ENCODE data around the gene ARHGAP6.

The ARHGAP6 gene

DNA sequence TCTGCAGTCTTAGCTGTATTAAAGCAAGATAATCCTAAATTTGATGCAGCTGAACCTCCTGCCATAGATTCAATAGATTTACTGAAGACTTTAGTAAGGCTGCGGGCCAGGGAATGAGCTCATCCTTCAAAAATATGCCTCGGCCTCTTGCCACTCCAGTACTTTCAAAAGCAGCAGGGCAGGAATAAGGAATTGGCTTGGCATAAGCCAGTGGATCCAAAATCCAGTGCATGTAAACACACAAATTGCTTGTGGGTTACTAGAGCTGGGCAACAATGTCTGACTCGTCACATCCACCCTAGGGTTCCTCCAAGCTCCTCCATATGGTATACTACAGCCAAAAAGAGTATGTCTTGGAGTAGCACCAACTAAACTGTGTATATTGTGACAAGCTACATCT lies 207.6 kb downstream of the ARHGAP6 start:
- no peak for DNase-seq

- DNase-seq, result no peak
Measured at GRCh38 chrX:11451151-11451550, 214.6 kb downstream of the ARHGAP6 start.

GRCh38 chrX:11450354-11450753 lies 215.4 kb downstream of the ARHGAP6 start:
- no peak for DNase-seq

- no peak for DNase-seq
Measured at GRCh38 chrX:11449613-11450012, 216.1 kb downstream of the ARHGAP6 start.

DNA sequence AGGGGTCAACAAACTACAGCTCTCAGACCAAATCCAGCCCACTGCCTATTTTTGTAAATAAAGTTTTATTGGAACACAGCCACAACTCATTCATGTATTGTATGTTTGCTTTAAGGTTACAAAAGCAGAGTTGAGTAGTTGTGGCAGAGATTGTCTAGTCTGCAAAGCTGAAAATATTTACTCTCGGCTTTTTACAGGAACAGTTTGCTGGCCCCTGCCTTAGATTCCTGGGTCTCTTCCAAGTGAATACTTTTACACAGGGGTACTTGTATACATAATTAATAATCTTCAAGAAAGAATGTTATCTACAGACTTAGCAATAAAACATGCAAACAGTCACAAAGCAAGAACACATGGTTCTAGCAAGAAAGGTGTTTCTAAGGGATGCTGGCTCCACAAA lies 218.3 kb downstream of the ARHGAP6 start:
- no peak for DNase-seq

DNA sequence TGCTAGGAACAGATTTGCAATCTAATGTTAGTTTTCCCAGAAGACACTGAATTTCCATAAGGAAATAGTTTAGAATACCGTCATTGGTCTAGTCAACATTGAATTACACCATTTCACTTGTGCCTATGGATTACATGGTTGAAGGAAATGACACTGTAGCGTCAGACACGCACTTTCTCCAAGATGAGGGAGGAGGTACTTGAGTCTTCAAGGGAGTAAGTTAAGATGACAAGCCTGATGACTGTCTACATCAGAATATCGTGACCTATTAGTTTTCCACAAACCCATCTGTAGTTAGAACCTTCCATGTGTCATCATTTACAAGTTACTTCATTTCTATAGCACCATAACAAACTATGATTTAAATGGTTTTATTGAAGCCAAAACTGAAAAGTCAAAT lies 218.8 kb downstream of the ARHGAP6 start:
- no peak for DNase-seq

DNA sequence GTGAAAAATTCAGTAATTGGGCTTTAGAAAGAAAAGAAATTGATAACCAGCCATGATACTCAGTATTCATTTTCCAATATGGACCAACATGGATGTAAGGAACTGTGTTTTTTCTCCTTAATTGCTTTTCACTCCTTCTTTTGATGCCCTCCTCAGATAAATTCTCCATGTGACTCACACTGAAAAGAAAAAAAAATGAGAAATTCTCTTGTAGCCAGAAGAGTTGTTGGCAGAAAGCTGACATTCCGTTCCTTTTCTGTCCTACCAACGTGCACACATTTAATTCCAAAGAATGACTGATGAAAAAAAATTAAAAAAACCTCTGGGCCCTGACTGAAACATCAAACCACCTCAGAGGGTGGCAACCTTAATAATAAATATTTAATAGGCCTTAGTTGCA lies 219.4 kb downstream of the ARHGAP6 start:
- DNase-seq, result no peak

- DNase-seq, result no peak
Measured at GRCh38 chrX:11445540-11445939, 220.2 kb downstream of the ARHGAP6 start.

DNA sequence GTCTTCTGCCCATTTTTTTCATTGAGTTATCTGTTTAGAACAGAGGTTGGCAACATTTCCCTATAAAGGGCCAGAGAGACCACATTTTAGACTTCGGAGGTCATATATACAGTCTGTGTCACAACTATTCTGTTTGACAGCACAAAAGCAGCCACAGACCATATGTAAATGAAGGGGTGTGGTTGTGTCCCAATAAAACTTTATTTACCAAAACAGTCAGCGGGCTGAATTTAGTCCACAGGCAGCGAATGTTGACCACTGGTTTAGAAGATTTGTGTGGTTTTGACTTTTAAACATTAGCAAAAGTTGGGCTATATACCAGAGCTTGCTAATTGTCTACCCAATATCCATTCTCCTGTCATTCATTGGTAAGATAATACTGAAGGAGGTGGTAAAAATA lies 221.7 kb downstream of the ARHGAP6 start:
- no peak for DNase-seq

DNA sequence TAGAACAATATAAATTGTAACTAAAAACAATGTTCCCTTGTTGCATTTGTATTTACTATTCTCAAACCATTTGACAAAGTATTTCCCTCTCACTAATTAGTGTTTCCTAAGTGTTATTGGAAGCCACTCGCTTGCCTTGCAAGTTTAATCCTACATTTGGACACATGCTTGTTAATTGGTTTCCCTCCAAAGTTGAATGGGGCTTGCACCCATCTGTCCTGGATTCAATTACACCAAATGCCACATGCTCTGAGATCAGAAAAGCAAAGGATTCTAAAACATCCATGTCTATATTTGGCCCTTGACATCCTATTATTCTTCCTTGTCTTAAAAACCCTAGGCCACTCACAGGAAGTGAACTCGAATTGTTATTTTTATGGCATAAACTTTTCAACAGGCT lies 225.9 kb downstream of the ARHGAP6 start:
- DNase-seq, result no peak

DNA sequence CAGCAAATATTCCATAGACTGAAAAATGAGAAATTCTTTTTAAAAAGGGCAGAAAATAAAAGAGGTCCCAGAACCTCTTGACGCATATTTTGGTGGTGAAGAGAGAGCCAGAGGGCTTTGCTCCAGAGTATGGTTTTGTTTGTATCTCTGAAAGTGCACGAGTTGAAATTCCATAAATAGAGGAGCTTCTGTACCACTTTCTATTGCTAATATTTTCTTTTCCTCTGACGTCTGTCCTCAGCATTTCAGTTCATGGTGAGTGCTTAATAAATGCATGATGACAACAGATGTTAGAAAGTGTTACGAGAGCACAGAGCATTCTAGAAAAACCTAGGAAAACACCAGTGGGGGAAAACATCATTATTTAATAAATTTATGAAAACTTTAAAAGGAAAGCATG lies 227.0 kb downstream of the ARHGAP6 start:
- no peak for DNase-seq

GRCh38 chrX:11438380-11438723 lies 227.4 kb downstream of the ARHGAP6 start:
- DNase-seq, result no peak

DNA sequence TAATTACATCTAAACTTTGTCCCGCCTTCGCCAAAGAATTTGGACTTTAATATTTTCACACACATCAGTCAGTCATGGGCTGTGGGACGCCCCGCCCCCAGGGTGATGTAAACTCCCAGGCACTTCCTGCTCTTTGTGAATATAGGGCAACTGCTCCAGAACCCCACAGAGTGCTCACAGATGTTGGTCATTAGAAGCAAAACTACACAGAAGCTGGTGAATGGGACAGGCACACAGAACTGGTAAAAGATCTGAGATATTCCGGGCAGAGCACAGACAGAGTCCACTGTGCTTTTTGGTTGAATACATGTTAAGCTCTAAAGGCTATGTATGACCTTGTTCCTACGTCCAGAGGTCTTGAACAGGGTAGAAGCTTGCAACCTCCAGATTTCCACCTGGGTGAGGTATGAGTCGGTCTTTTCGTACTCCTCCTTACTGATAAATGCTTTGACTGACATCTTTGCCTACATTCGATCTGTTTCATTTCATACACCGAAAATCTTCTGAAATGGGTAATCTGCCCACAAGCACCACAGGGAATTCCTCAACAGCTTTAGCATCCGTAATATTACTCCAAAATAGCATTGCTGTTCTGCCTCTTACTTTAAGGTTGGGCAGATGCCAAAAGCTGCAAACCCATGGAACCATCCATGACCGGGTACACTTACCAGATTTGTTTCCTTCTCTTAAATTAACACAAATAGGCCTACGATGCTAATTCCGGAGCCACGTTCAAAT lies 227.9 kb downstream of the ARHGAP6 start:
- DNase-seq, result no peak

DNA sequence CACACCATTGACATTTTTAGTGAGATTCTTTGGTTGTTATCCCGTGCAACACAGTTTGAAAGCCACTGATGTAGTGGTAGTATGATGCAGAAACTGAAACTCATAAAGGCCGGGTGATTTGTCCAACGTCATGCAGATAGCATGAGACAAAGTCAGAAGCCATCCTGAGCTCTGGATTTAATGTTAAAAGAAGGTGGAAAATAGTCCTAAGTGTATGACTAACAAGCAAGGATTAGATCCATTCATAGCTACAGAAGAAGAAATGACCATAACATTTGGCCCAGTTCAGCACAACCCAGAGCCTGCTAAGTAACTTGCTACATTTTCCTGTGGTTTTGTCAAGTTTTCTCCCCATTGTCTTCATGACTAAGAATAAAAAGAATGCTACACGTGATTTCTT lies 230.2 kb downstream of the ARHGAP6 start:
- DNase-seq, result no peak

- DNase-seq, result no peak
Measured at GRCh38 chrX:11434607-11435006, 231.1 kb downstream of the ARHGAP6 start.

DNA sequence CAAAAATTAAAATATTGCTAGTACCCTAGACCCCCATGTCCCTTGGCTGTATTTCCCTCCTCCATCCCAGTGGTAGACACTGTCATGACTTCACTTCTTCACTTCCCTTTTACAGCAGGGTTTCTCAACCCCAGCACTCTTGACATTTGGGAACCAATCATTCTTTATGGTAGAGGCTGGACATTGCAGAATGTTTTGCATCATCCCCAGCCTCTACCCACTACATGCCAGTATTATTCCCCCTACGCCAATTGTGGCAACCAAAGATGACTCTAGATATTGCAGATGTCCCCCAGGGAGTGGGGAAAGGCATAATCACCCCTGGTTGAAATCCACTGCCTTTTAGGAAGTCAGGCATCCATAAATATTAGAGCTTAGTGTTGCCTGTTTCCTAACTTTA lies 233.9 kb downstream of the ARHGAP6 start:
- DNase-seq, result no peak

GRCh38 chrX:11430271-11430670 lies 235.4 kb downstream of the ARHGAP6 start:
- no peak for DNase-seq

DNA sequence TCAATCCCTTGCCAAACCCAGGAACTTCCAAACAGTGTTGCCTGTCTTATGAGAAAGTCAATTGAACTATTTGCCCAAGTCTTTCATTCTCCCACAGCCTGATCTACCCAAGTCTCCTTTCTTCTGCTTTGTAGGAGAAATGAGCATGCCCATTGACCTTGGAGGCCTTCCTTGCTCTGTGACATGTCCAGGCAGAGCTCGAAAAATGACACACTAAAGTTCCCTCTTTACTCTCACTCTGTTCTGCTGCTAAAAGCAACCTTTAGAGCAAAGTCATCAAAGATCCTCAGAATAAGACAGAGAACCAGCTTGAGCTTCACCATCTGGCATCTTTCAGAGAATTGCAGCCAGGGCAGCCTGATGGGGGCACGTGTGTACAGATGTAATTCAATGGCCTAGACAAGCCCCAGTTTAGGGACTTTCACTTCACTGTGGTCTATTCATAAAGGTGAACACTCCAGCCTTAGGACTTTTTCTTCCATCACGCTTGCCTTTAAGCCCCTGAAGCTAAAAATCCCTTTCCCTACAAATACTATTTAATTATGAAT lies 236.1 kb downstream of the ARHGAP6 start:
- DNase-seq, result no peak

DNA sequence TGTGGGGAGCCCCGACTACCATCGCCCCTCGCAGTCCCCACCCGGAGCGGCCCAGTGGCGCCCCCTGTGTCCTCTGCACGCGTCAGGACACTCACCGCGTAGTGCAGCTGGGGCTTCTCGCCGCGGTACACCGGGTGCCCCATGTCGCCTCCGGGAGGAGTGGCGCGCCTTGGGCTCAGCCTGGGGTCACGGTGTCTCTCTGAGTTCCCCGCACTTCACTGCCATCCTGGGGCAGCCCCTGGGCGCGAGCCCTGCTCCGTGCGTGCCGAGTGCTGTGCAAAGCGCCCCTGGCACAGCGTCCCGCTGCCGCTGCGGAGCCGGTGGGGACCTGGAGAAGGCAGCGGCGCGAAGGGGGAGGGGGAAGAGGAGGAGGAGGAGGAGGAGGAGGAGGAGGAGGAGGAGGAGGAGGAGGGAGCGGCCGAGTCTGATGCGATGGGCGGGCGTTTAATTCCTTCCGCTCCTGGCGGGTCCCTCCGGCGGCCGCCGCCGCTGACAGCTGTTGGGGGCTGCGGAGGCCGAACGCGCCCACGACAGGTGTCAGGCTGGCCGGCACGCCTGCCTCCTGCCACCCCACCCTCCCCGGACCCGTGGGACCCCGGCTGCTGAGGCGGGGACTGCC lies 238.2 kb downstream of the ARHGAP6 start:
- DNase-seq, result no peak

DNA sequence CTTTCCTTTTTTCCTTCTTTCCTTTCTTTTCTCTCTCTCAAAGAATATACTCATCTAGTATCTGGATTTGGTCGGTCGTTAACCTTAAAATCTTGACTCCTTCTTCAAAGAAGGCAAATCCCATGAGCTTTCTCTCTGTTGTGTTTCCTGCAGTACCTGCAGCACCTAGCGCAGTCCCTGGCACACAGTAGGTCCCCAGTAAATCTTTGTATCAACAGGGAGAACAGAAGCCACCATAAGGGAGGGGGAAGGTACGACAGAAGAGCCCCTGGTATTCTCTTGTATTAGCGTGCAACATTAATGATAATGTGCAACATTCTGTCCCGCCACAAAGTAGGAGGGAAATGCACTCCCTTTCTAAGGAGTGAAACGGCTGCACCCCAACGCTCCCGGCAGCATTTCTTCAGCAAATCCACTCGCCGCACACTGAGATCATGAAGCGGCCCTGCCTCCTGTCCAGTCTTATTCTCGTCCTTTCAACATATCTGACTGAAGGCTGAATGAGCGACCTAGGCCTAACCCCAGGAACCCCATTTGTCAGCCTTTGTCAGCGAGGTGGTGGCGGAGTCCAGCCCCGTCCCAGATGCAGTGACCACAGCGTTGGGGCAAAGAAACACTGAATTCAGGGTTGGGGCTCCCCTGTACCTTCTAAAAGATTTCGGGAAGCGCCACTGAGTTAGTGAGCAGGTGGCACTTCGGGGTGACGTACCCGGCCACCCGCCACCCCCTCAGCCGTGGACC lies 238.8 kb downstream of the ARHGAP6 start:
- no peak for DNase-seq

- no peak for DNase-seq
Measured at GRCh38 chrX:11424903-11425674, 240.6 kb downstream of the ARHGAP6 start.

- DNase-seq, result no peak
Measured at GRCh38 chrX:11423949-11424348, 241.8 kb downstream of the ARHGAP6 start.

DNA sequence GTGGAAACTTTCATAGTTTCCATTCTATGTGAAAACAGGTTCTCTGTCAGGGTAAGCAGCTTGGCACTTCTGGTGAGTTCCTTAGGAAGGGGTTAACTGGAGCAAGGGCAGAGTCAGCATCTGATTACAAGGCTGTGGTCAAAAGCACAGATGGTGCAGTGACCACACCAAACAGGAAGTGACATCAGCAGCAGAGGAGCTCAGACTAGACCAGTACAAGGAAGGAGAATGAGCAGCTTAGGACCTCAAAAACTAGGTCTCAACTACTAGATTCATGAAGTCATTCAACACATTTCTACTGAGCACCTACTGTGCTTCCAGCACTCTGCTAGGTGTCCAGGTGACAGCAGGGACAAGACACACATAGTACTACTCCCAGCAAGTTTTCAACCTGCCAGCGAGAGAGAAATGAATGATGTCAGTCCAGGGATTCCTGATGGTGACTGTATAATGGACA lies 242.3 kb downstream of the ARHGAP6 start:
- peak; percentile 17 for DNase-seq

All from GDM1 (cell line).